Measurements from ENCODE around the gene PGM2.

Gene PGM2

DNA sequence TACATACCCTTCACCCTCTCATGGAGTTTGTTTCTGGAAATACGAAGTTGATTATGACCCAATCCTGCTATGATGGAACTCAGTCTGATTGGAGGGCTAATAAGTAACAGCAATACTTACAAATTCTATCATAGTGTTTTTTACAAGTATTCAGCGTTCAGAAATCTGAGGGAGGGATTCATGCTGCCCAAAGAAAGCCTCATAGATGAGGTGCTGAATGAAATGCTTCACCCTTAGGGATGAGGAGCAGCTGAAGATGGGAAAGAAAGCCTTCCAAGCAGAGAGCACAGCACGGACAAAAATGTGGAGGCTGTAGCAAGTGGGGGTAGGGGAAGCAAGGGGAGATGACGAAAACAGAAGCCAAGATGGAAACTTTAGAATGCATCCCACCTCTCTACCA, 36.5 kb downstream of the PGM2 start:
- no peak for DNase-seq (ENCODE audit: low read depth, low spot score)

DNA sequence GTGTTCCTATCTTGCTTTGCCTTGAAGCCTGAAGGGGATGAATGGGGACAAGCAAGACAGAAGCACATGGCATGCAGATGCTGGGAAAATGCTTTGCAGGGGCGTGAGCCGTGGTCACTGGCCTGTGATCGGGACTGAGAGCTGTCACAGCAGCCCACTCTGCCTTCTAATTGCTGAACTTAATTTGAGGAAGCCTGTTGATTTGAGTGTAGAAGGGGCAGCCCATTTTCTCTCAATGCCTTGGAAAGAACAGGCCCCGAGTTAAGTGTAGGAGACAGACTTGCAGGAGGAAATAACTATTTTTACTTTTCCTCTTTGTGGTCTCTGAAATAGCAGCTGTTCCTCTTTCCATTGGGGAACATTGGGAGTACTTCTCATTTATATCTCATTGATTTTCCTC, 38.3 kb downstream of the PGM2 start:
- DNase-seq (ENCODE audit: low read depth, low spot score), result no peak

DNA sequence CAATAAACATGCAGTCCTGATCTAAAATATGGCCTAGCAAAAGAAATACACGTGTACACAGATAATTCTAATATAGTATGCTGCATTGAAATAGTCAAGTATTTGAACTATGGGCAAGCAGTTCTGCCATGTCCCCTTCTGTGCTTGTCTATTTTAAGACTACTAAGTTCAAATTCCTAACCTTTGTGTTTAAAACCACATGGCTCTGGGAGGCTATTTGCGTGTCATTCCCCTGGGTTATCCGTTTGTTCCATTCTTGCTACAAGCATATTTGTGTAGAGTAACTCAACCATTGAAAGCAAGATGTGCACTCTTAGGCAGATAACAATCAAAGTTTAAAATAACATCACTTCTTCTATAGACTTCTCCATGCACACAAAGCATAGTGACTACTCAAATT, 39.0 kb downstream of the PGM2 start:
- DNase-seq (ENCODE audit: low read depth, low spot score), result no peak

DNA sequence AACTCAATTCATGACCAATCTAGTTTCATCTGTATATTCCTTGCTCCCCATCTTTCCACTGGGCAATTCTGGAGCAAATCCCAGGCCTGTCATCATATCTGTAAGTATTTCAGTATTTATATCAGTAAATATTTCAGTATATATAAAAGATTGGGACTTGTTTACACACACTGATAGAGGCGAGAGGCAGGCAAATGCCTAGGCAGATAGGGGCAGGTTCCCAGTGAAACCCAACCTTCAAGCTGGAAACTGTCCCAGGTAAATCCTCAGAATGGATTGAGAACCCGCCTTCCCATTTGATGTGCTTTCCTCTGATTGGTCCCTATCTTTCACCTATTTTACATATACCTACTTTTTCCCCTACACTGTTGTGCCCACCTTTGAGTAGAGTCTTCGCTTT, 40.6 kb downstream of the PGM2 start:
- DNase-seq (ENCODE audit: low read depth, low spot score), result no peak

DNA sequence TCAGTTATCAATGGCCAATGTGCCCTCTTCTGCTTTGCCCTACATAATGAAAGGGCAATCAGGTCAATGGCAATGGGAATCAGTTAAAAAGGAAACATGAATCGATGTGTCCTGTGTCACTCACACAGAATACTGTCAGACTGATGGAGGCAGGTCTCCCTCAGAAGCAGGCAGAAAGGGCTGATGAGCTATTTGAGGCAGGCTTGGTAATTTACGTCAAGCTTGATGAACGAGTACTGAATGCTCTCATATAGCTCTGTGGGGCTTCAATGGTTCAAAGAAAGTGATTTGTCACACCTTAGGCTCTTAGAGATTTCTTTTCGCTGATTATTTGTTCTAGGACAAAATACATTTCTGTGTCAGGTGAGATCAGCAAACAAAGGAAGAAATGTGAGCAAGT, 41.8 kb downstream of the PGM2 start:
- DNase-seq (ENCODE audit: low read depth, low spot score), result no peak

DNA sequence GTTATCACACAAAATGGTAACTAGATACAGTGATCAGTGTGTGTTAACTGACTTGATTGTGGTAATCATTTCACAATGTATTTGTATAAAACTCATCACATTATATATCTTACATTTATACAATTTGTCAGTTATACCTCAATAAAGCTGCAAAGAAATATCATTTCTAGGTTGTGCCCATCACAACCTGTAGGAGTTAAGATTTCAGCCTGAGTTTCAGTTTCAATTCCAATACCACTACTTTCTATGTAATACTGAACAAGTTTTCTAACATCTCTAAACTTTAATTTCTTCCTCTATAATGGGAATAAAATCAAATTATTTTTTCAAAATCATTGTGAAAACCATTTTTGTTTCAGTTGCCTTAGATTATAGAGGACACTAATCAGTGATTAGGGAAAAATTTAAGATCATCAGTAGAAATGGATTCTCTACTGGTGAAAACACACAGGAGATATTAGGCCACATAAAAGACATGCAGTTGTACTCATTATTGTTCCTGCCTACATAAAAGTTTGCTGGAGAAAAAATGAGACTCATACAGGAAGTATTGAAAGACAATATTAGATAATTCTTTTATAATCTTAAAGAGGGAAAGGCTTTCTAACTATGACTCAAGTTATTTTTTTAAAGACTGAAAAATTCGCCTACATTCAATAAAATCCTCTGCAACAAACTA, 46.0 kb downstream of the PGM2 start:
- DNase-seq (ENCODE audit: low read depth, low spot score), result no peak

DNA sequence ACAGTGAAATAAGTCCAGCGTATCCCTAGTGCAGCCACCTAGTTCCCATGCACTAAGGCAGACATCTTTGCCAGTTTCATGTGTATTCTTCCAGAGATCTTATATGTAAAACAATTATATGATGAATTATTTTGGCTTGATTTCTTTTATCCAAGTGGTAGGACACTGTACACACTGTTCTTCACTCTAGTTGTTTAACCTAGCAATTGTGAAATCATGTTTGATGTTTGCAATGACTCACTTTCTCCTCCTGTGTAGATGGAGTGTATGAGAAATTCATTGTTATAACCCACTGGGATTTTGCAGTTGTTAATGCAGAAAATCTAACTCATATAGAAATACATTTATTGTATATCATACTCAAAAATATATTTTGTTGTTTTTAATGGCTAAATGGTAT, 46.9 kb downstream of the PGM2 start:
- no peak for DNase-seq (ENCODE audit: low read depth, low spot score)

DNA sequence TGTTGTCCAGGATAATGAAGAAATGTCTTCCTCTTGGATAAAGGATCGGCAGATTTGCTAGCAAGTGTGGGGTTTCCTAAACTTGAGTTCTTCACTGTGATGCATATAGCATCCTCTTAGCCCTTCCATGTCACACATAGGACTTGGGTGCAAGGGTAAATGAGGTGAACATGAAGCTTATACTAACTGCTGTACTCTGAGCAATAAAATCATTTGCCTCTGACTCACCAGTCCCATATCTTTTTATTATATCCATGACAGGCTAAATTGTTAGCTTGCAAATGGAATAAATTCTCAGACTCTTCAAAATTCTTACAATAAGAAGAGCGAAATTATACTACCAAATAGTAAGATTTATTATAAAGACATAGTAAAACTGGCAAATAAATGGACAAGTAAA, 49.7 kb downstream of the PGM2 start:
- no peak for DNase-seq (ENCODE audit: low read depth, low spot score)

DNA sequence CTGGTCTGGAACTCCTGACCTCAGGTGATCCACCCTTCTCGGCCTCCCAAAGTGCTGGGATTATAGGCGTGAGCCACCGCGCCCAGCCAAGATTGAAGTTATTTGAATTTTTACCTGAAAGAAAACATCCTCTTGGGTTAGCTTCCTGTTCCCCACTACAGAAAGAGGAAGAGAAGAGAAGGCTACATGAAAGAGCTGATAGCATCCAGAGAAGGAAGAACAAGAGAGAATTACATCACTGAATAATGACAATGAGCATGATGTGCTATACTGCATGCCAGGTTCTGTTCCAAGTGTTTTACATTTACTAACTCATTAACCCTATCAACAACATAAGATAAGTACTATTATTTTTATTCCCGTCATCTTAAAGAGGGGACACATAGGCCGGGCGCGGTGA, 52.9 kb downstream of the PGM2 start:
- DNase-seq (ENCODE audit: low read depth, low spot score), result no peak

DNA sequence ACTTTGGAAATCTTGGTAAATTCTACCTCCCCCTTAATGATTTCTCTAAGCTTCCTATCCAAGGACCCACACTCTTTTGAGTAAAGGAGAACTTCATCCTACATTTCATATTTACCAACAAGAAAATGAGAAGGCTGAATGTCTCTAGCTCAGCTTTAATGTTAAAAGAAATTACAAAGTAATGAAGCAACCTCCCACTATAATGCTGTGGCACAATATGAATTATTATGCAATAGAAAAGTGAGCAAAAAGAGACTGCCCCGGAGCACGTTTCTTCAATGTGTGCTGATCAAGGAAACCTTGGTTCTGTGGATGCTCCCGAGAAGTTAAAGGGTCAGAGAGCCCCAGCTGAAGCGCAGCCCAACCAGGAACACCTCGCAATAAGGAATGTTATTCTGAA, 55.3 kb downstream of the PGM2 start:
- no peak for DNase-seq (ENCODE audit: low read depth, low spot score)

DNA sequence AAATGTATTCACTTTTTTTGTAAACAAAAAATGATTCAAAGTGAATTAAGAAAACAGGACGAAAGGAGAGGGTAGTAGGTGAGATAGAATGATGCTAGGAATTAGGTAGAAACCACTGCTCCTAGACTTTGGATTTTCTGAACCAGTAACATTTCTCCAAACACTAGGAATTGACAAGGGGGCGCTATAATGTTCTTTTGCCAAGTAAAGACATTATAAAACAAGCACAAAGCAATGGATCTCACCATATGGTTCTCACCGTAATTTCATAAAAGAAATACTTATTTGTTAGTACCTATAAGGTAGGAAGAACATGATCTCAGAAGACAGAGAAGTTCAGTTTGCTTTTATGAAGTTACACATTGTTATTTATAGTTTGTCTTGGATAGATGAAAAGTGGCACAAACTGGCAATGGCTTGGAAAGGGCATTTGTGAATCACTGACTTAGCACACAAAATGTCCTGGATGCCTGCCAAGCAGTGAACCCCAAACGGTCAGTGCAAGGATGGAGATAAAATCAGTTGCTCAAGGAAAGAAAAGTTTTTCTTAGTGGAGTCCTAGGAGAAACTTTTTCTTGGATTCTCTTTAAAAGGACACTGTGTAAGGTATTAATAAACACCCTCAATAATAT, 56.3 kb downstream of the PGM2 start:
- no peak for DNase-seq (ENCODE audit: low read depth, low spot score)

DNA sequence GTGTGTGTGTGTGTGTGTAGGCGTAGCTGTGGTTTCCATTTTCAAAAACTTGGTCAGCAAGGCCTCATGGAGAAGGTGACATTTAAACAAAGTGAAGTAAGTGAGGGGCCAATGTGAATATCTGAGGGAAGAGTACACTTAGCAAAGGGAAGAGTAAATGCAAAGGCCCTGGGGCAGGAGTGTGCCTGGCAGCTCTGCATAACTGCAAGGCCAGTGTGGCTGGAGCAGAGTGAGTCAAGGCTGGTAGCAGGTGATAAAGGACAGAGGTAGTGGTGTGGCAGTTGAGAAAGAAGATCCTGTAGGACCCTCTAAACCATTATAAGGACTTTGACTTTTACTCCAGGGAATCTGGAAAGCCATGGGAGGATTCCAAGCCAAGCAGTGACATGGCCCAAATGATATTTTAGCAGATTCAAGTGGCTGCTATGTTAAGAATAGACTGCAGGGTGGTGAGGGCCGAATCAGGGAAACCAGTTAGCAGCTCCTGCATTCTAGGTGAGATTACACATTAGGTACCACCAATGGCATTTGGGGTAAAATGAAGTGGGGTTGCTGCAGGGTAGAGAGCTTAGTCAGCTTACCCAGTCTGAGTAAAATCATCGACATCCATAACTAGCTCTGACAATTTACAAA, 58.5 kb downstream of the PGM2 start:
- DNase-seq (ENCODE audit: low read depth, low spot score), result no peak

DNA sequence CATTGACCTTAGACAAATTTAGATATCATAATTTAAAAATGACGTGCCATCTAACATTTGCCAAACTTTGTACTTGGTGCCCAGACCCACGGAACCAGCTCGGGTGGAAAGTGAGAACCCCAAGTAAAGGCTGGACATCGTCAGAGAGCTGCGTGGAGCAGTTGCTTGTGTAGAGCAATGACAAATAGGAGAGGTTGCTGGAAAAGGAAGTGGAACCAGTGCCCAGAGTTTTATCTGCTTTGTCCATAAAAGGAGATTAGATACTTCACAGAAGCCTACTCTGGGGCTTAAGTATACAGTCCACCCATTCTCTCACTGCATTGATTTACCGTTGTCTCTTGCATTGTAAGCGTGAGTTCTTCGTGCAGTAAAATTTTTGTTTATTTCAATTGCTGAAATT, 59.0 kb downstream of the PGM2 start:
- DNase-seq (ENCODE audit: low read depth, low spot score), result no peak

DNA sequence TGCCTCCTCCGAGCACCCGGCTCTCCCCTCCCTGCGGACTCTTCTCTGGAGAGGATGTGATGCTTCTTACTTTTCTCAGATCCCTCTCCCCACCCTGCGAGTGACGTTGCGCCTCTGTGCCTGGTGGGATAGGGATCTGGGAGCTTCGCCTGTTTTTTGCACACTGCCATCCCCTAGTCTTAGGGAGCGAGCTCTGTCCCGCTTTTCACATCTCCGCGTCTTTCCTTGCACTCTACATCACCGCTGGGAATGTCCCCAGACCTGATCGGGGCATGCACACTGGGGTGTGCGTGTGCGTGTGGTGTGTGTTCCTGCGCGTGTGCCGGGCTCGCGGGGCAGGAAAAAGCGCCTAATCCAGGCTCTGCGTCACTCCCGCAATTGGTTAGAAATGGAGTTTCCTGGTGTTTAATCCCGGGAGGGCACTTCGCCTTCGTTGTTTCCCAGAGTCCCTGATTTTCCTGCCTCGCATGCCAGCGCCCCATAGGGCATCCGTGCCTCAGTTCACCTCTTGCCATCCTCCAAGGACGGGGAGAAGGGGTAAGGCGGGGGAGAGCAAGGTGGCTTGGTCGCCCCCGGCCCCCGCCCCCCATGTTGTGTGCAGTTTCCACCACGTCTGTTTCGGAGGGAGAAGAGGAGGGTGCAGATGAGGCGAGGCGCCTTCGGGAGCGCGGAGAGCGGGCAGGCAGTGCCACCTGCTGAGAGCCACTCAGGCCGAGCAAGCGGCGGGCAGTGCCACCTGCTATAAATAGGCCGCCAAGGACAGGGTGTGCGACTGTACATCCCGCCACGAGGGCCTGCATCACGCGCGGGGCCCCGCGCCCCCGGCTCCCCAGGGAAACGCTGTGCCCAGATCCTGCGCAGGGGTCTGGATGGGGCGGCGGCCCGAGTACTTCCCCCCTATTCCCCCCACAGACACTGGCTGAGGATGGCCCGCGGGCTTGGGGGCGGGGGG, 63.6 kb downstream of the PGM2 start:
- DNase-seq (ENCODE audit: low read depth, low spot score), result no peak

DNA sequence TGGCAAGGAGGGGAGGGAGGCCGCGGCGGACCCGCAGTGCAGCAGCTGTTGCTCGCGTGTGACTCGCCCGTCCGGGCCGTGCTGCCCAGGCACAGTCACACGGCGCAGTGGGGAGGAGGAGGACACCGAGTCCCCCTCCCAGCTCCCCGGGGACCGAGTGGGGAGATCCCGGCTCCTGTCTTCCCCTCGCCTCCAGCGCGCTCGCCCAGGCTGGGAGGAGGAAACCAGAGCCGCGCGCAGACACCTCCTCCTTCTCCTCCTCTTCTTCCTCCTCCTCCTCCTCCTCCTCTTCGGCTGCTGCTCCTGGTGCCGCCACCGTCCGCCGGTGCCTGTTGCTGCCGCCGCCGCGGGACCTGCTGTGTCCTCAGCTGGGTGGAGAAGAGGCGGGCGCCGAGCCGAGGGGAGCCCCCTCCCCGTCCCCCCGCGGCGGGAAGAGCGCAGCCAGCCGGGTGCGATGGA, 64.3 kb downstream of the PGM2 start, which contains the start of gene TBC1D1:
Gene TBC1D1 (plus strand): TSS at position 284 of the 459 bp plus-strand sequence. CDS start 11,012 bp downstream, outside the sequence.
- DNase-seq (ENCODE audit: low read depth, low spot score), result peak; percentile 2

DNA sequence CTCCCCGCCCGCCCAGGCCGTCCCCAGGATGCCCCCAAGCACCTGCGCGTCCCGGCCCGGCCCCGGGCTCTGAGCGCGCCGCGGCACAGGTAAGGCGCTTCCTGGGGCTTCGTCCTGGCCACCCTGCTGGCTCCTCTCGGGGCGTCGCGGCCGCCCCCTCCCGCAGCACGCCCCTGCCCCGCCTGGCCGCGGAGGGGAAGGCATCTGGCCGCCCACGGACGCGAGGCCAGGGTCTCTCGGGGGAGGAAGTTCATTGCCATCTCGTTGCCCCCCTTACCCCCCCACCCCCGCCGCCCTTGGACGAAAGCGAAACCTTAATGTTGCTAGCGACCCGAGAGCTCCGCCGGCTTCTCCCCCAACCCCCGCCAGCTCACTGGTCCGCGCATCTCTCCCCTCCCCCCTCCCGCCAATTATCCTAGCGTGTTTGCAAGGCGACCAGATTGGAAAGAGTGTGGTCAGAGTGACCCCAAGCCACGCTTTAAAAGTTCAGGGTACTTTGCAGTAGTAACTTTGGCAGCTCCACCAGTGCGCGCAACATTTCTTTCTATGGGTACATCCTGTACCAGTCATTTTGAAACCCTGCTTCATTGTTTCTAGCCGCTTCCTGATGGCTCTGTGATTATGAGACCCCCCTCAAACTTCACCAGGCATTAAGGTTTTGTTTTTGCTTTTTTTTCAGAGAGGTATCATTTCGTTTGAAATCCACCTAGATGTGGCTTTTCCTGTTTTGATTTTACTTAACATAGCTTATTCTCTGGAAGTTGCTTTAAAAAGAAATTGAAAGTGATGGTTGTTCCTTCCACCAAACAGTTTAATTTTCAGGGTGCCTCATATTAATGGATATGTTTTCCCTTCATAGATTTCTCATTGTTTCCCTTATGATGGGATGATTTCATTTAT, 65.0 kb downstream of the PGM2 start:
- peak; percentile 22 for DNase-seq (ENCODE audit: low read depth, low spot score)

DNA sequence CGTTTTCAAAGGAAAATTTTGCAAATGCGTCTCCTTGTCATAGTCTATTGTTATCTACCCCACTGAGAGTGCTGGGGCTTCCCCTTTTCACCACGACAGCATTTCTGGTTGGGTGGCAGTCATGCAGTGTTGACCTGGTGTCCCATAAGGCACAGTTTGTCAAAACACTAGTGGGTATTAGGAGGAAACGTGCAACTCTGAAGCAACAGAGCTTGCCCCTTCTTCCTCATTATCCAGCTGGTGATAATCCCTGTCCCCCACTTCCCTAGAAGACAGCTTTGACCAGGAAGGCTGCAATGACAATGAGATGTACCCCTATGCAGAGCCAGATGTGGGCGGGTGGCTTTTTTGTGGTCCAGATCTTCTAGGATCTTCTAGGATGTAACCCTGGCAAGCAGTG, 66.2 kb downstream of the PGM2 start:
- DNase-seq (ENCODE audit: low read depth, low spot score), result peak; percentile 9

DNA sequence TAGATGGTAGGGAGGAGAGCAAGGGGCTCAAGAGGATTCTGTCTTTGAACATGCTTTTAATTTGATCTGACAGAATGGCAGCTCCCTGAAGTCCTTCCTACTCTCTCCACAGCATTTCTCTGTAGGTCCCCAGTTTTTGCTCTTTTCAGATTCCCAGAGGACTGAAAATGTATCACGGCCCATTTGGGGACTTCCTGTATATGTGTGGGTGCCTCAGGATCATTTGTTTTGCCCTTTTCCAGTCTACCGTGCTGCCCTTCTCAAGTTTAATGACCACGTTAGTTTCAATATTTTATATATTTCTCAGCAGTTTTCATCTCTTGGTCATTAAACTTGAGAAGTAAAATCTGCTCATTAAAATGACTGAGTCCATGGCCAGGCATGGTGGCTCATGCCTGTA, 66.7 kb downstream of the PGM2 start:
- DNase-seq (ENCODE audit: low read depth, low spot score), result no peak

DNA sequence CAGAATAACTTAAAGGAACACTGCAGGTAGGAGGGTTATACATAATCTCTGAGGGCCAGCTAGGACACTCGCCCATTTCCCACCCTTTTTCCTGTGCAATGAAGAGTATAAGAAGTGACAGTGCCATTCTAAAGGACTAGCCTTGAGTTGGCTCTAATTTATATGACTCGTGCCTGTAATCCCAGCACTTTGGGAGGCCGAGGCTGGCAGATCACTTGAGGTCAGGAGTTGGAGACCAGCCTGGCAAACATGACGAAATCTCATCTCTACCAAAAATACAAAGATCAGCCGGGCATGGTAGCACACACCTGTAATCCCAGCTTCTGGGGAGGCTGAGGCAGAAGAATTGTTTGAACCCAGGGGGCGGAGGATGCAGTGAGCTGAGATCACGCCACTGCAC, 68.8 kb downstream of the PGM2 start:
- no peak for DNase-seq (ENCODE audit: low read depth, low spot score)

DNA sequence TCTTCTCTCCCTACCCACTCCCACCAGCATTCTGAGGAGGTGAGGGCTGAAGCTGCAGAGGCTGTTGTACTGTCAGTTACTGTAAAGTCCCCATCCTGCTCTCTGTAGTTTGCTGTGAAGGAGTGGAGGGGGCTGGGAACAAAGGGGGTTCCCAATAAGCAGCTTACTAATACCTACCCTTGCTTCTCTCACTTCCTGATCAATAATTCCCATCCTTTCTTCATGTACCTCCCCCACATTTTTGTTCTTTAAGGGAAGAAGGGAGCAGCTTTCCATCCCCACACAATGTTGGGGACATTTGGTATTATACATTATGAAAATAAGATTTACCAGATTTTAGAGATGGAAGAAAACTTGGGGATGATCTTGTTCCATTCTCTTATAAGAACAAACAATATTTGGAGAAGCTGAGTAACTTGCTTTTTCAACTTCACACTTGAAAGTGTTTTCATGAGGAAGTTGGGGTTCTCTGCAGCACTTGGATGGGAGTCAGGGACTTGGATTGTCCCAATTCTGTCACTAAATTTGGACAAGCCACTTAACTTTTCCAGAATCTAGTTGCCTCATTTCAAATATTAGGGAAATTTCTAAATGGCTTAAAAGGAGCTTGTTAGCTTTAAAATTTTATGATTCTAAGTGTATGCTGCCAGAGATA, 69.8 kb downstream of the PGM2 start:
- no peak for DNase-seq (ENCODE audit: low read depth, low spot score)
